Ramos (cell line): ENCODE measurements around the gene ARHGEF11.
"Not testable (repeated sequence)": the region's sequence is repeated elsewhere in the genome, so short reads cannot be mapped to it uniquely, and the experiment has no call there.

ENCODE experiments used
- in situ Hi-C: fragments of 300-500 bp; cut with MboI; formaldehyde crosslinking; loops from one replicate; pipeline ENCODE4 v1.14.3; 2022; ENCODE audit warnings: low sequenced_read_pairs; ENCODE audit not compliant: unreplicated experiment

The ARHGEF11 gene, protein sequence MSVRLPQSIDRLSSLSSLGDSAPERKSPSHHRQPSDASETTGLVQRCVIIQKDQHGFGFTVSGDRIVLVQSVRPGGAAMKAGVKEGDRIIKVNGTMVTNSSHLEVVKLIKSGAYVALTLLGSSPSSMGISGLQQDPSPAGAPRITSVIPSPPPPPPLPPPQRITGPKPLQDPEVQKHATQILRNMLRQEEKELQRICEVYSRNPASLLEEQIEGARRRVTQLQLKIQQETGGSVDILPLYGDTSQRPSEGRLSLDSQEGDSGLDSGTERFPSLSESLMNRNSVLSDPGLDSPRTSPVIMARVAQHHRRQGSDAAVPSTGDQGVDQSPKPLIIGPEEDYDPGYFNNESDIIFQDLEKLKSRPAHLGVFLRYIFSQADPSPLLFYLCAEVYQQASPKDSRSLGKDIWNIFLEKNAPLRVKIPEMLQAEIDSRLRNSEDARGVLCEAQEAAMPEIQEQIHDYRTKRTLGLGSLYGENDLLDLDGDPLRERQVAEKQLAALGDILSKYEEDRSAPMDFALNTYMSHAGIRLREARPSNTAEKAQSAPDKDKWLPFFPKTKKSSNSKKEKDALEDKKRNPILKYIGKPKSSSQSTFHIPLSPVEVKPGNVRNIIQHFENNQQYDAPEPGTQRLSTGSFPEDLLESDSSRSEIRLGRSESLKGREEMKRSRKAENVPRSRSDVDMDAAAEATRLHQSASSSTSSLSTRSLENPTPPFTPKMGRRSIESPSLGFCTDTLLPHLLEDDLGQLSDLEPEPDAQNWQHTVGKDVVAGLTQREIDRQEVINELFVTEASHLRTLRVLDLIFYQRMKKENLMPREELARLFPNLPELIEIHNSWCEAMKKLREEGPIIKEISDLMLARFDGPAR (N-terminal part only)

DNA sequence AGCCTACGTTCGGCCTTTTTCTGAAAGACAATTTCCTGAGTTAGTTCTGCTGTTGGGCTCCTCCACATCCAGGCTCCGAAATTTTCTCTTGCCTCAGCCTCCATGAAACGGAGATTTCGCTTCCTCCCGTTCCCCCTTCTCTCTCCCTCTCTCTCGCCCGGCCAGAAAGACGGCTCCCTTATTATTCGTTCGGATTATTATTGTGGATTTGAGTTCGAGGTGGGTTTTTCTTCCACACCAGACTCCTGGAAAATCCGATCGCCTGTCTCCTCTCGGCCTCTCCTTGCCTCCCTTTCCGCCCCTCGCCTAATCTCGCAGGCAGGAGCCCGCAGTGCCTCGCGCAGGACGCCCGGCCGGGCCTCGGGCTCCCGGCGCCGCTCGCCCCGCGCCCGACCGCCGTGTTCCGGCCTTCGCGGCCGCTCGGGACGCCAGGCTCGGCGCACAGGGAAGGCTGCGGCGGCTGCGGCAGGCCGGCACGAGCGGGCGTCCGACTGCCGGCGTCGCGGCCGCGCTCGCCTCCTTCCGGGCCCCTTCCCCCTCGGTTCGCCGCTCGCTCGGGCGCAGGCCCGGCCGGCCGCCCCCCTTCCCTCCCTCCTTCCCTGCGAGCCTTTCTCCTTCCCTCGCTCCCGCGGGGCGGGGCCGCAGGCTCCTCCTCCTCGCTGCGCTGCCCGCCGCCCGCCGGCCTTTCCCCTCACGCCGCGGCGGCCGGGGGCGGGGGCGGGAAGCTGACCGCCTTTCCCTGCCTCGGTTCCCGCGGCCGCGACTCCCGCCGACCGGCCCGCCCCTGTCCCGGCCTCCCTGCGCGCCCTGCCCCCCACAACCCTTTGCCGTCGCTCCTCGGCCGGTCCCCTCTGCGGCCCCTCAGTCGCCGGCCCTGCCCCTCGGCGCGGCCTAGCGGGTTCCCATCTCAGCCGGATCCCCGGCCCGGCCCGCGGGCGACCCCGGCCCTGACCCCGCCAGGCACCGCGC lies at the start of gene ARHGEF11:
TSS of gene ARHGEF11 (minus strand) at position 493 of the 969 bp plus-strand sequence. CDS start 1,412 bp downstream, outside the sequence.
- in situ Hi-C loops, result no loop called here

DNA sequence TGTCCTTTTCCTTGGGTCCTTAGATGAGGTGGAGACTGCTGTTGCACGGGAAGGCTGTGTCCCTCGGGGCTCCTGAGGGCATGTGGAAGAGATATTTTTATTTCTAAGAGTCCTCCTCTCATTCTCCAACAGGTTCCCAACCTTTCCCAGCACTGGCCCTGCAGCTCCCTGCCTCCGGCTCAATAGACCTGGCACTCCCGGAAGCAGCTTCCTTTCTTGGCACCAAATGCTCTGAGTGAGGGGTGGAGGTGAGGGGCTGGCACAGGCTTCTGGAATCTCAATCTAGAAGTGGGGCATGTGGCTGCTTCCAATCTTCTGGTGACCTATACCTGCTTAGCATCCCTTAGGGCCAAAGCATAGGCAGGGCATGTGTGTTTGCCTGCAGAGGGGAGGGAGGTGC lies 49.5 kb upstream of the ARHGEF11 start:
- in situ Hi-C loops, result no loop called here

DNA sequence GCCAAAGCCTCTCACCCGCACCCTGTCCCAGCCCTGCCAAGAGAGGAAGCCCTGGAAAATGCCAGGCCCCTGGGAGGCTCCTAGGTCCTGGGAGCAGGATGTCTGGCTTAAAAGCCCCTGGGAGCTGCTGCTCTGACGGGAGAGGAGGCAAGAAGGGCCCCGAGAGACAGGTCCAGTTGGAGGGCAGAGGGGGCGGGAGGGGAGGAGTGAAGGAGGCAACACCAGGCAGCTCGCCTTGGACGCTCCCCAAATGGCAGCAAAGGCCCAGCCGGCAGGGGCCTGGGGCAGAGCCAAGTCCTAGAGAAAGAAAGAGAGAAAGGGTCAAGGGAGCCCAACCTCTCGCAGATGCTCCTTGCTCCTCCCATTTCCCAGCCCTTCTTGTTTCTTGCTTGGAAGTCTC lies 47.3 kb upstream of the ARHGEF11 start:
- in situ Hi-C loops, result loop anchor here (5.0 kb wide), 1 partner anchor 69 kb away; no protein-coding TSS in a partner anchor

DNA sequence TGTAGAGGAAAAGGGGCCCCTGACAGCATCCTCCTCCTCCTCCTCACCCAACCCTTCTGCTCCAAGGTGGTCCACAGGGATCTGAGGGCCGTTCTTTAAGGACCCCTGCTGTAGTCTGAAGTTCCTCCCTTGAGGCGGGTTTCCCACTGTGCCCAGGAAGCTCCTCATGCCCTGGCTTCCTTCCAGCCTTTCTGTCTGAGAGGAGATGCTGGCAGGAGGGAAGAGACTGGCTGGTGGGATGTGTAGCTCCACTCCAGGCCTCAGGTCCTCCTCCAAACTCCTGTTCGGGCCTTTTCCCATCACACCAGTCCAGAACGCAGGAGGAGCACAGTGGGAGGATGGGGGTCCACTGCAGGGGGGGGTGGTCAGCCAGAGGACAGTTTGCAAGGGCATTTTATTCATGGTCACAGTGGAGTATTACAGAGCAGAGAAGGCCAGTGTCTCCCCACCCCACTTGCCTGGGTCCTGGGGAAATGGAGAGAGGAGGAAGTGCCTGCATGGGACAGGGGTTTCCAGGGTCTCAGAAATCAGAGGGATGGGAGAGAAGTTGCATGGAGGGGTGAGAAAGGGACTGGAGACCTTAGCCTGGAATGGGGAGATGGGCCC lies 46.2 kb upstream of the ARHGEF11 start:
- in situ Hi-C loops, result loop anchor here (5.0 kb wide), 1 partner anchor 71 kb away; no protein-coding TSS in a partner anchor

DNA sequence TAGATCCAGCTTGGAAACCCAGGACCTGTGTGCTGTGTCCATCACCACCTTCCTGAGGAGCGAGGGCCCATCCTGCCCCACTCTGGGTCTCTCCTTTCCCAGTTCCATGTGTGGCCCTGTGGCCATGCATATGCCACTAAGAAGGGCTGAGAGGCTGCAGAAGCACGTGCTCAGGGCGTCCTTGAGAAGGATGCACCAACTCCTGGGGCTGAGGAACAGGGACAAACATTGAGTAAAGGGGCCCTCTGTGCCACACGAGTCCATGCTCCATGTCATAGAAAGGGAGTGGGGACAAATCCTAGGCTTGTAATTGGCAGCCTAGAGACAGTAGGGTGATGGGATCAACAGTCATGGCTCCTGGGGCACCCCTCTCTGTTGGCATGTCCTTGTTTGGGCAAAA lies 45.6 kb upstream of the ARHGEF11 start:
- in situ Hi-C loops, result loop anchor here (5.0 kb wide), 1 partner anchor 71 kb away; no protein-coding TSS in a partner anchor

DNA sequence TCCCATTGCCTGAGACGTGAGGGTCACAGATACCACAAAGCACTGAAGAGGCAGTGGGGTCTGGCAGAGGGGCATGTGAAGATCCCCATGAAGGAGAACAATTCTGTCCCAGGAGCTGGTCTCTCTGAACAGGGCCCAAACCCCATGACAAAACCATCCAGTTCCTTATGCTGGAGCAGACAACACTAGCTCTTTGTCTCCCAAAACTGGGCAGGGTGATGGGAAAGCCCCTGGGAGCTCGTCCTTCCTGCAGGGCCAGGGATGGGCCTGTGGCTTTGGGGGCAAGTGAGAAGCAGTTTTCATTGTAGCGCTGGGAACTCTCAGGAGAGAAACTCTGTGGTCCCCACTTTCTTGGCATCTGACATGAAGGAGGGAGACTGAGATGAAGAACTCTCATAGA lies 45.2 kb upstream of the ARHGEF11 start:
- in situ Hi-C loops, result loop anchor here (5.0 kb wide), 1 partner anchor 72 kb away; no protein-coding TSS in a partner anchor

DNA sequence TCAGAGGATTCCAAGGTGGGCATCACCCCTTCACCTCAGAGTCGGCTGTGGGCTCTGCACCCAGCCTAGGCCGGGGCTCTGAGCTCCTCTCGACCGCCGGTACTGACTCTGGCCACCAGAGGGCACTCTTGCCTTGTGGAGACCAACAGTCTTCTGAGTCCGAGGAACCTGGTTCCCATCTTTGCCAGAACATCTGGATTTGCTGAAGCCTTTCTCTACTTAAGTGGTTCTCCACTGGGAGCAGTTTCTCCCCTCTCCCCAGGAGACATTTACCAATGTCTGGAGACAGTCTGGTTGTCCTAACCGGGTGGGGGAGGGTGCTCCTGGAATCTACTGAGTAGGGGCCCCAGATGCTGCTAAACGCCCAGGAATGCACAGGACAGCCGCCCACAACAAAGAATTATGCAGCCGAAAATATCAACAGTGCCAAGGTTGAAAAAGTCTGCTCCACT lies 44.7 kb upstream of the ARHGEF11 start:
- in situ Hi-C loops, result loop anchor here (5.0 kb wide), 1 partner anchor 72 kb away; no protein-coding TSS in a partner anchor

DNA sequence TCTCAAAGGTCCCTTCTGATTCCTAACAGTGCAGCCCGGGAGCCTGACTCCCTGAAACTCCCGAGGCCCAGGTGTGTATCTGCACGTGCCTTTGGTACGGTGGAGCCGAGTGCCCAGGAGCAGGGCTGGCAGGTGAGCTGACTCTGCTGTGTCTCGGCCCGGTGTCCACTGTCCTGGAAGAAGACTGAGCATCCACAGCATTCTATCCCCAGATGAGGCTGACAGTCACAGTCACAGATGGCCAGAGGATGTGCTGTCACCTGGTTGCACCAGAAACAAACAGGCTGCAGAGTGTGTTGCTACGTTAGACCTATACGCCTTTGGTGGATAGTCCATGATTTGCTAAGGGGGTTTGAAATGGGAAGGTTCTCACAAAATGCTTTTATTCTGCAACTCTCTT lies 44.2 kb upstream of the ARHGEF11 start:
- in situ Hi-C loops, result loop anchor here (5.0 kb wide), 1 partner anchor 73 kb away; no protein-coding TSS in a partner anchor

DNA sequence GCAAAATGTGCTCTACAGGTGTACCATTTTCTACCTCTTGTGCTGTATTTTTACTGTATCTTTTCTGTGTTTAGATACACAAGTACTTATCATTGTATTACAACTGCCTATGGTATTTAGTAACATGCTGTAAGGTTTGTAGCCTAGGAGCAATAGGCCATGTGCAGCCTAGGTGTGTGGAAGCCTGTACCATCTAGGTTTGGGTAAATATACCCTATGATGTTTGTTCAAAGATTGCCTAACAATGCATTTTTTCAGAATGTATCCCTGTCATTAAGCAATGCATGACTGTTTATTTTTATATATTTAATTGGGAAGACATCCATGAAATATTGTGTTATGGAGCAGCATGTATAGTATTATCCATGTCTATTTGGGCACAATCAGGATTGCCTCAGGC lies 43.1 kb upstream of the ARHGEF11 start:
- in situ Hi-C loops, result no loop called here

DNA sequence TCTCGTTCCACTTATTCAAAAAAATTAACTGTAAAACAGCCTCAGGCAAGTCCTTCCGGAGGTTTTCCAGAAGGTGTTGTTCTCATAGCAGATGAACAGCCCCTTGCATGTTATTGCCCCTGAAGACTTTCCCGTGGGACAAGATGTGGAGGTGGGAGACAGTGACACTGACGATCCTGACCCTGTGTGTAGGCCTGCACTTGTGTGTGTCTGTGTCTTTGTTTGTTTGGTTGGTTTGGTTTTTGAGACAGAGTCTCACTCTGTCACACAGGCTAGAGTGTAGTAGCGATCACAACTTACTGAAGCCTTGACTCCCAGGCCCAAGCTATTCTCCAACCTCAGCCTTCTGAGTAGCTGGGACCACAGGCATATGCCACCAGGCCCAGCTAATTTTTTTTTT lies 41.5 kb upstream of the ARHGEF11 start:
- in situ Hi-C loops, result no loop called here

DNA sequence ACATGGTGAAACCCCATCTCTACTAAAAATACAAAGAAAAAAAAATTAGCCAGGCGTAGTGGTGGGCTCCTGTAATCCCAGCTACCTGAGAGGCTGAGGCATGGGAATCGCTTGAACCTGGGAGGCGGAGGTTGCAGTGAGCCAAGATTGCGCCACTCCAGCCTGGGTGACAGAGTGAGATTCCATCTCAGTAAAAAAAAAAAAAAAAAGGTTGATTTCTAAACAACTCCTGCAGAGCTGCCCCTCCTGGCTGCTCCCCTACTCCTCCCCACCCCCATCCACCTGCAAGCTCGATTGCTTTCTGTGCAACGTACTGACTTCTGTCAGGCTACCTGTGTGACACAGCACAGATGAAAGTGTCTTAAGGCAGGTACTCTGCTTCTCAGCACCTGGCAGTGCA lies 40.8 kb upstream of the ARHGEF11 start:
- in situ Hi-C loops, result no loop called here

DNA sequence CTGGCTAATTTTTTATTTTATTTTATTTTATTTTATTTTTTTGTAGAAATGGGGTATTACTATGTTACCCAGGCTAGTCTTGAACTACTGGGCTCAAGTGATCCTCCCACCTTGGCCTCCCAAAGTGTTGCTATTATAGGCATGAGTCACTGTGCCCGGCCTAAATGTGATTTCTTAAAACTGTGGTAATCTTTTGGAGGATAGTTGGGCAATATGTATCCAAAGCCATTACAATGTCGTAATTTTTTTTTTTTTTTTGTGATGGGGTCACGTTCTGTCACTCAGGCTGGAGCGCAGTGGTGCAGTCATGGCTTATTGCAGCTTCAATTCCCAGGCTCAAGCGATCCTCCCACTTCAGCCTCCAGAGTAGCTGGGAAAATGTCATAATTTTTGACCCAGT lies 39.9 kb upstream of the ARHGEF11 start:
- in situ Hi-C loops, result no loop called here

DNA sequence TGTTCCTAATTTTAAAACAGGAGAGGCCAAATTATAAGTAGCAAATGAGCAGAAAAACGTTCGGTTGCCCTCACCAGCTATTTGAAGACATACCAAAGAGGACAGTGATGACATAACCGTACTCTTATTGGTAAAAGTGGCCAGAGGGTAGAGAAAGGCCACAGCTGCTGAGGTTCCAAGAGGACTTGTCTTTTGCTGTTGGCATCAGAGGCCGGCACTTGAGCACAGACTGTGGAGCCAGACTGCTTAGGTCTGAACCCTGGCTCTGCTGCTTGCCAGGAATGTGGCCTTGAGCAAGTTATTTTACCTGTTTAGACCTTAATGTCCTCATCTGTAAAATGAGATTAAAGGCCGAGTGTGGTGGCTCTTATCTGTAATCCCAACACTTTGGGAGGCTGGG lies 39.2 kb upstream of the ARHGEF11 start:
- in situ Hi-C loops, result no loop called here

DNA sequence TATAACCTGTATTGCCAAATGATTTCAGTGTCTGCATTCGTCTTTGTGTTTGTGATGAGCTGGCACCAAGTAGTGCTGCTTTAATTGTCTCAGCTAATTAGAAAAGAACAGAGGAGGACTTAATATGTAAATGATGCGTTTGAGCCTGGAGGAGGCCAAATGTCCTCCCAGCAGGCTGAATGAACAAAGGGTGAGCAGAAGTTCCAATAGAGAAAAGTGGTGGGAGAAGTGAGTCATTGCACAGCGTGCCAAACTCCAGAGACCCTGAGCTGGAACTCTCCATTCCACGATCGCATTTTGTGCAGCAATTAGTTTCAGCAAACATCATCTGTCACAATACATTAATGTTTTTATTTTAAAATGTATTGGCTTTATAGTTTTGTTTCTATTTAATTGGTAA lies 36.2 kb upstream of the ARHGEF11 start:
- in situ Hi-C loops, result no loop called here

DNA sequence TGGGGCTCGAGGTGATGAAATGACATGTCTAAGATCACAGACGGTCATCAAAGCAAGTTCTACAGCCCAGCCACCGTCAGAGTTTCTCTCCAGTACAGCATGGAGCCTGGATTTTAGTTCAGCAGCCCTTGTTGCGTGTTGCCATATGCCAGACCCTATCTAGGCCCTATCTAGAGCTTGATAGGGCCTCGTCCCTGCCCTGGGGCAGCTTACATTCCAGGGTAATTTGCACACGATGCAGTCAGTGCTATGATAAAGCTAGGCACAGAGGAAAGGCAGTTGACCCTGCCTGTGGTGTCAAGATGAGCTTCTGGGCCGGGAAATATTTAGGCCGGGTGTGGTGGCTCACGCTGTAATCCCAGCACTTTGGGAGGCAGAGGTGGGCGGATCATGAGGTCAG lies 35.2 kb upstream of the ARHGEF11 start:
- in situ Hi-C loops, result no loop called here

DNA sequence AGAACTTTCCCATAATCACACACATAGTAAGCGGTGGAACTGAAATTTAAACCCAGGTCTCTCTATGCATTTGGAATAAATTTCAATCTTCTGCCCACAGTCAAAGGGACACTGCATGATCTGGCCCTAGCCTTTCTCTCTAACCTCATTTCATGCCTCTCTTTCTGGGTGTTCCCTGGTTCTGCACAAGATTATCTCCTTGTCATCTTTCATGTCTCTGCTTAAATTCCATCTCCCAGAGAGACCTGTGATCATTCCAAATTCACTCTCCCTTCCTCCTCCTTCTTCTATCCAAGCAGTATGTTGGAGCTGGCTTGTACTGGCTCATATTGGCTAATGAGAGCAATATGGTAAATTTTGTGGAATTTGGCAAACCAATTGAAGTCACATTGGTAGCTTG lies 31.9 kb upstream of the ARHGEF11 start:
- in situ Hi-C loops, result no loop called here

DNA sequence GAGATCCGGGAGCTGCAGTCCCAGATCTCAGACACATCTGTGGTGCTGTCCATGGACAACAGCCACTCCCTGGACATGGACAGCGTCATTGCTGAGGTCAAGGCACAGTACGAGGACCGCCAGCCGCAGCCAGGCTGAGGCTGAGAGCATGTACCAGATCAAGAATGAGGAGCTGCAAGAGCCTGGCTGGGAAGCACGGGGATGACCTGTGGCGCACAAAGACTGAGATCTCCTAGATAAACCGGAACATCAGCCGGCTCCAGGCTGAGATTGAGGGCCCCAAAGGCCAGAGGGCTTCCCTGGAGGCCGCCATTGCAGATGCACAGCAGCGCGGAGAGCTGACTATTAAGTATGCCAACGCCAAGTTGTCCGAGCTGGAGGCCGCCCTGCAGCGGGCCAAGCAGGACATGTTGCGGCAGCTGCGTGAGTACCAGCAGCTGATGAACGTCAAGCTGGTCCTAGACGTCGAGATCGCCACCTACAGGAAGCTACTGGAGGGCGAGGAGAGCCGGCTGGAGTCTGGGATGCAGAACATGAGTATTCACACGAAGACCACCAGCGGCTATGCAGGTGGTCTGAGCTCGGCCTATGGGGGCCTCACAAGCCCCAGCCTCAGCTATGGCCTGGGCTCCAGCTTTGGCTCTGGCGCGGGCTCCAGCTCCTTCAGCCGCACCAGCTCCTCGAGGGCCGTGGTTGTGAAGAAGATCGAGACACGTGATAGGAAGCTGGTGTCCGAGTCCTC lies 28.6 kb upstream of the ARHGEF11 start:
- in situ Hi-C loops, result no loop called here

DNA sequence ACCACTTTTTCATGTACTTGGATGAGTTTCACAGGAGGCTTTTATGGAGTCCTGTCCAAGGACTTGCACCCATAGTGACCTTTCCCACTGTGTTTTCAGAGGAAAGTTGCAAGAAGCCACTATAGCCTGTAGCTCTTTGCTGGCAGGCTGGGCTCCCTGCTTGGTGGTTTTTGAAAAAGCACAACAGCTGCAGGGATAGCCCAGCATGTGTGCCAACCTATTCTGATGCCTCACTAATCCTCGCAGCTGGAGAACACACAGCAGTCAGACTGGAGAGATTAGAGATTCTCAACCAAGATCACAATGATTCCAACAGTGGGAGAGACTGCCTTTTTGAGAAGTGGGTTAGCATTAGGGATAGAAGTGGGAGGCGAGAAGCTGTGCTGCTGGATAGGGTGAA lies 24.1 kb upstream of the ARHGEF11 start:
- in situ Hi-C loops, result no loop called here

DNA sequence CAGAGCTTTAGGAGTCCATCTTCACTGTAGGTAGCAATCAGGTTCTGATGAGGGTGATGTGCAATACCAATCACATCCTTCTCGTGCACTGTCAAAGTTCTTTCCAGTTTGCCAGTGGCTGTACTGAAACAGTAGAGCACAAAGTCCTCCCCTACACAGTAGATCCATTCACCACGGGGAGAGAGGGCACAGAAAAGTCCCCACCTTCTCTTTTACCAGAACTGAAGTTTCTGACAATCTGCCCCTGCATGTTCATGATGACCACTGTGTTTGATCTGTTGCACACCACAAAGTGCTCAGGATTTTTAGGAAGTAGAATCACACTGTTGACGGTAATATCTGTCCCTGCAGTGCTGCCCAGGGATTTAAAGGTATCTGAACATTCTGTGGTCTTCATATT lies 13.7 kb upstream of the ARHGEF11 start:
- in situ Hi-C loops, result not testable (repeated sequence)
